Neural cell (in vitro differentiated cells): ENCODE measurements around the gene UIMC1.

ENCODE experiments used
- CTCF ChIP-seq: fragments of 450-650 bp; IDR thresholded peaks from 2 replicates; pipeline ENCODE4 v1.5.1; 2014; ENCODE audit warnings: antibody characterized with exemption, mild to moderate bottlenecking, moderate library complexity; ENCODE audit not compliant: poor library complexity, severe bottlenecking
- EP300 ChIP-seq: fragments of 450-650 bp; conservative IDR thresholded peaks from 2 replicates; pipeline ENCODE4 v1.6.1; 2014; ENCODE audit warnings: antibody characterized with exemption, mild to moderate bottlenecking, moderate library complexity; ENCODE audit not compliant: poor library complexity, severe bottlenecking
- EZH2 ChIP-seq: fragments of 200-600, 300-800 bp; shearing (Covaris generic), sonication (generic); IDR thresholded peaks from 2 replicates; pipeline ENCODE4 v1.6.1; 2014; ENCODE audit warnings: antibody characterized with exemption, low read length, borderline replicate concordance, mild to moderate bottlenecking; ENCODE audit not compliant: insufficient read depth, poor library complexity, severe bottlenecking
- POLR2AphosphoS5 ChIP-seq: IDR thresholded peaks from 2 replicates; pipeline ENCODE4 v1.6.1; 2012
- RAD21 ChIP-seq: fragments of 450-650 bp; conservative IDR thresholded peaks from 2 replicates; pipeline ENCODE4 v1.6.1; 2014; ENCODE audit warnings: antibody characterized with exemption, mild to moderate bottlenecking, moderate library complexity
- REST ChIP-seq: IDR thresholded peaks from 2 replicates; pipeline ENCODE4 v1.6.1; 2012; ENCODE audit warnings: borderline replicate concordance
- TAF1 ChIP-seq: IDR thresholded peaks from 2 replicates; pipeline ENCODE4 v1.6.1; 2012; ENCODE audit warnings: low read depth

- TF ChIP-seq EP300 (no peak), CTCF (no peak), RAD21 (no peak), TAF1 (no peak), REST (no peak), EZH2 (no peak), POLR2AphosphoS5 (no peak)
Observed at GRCh38 chr5:176929654-176930053, 76.9 kb downstream of the UIMC1 start.
